ENCODE data around the gene LDB1. TPM values are rescaled to one million over a fixed set of nuclear protein-coding genes. Genes with fewer than 3 reads are reported as not detected.

The LDB1 gene
- total RNA-seq, 1 donor from 2014 or later, result 46.4 TPM

DNA sequence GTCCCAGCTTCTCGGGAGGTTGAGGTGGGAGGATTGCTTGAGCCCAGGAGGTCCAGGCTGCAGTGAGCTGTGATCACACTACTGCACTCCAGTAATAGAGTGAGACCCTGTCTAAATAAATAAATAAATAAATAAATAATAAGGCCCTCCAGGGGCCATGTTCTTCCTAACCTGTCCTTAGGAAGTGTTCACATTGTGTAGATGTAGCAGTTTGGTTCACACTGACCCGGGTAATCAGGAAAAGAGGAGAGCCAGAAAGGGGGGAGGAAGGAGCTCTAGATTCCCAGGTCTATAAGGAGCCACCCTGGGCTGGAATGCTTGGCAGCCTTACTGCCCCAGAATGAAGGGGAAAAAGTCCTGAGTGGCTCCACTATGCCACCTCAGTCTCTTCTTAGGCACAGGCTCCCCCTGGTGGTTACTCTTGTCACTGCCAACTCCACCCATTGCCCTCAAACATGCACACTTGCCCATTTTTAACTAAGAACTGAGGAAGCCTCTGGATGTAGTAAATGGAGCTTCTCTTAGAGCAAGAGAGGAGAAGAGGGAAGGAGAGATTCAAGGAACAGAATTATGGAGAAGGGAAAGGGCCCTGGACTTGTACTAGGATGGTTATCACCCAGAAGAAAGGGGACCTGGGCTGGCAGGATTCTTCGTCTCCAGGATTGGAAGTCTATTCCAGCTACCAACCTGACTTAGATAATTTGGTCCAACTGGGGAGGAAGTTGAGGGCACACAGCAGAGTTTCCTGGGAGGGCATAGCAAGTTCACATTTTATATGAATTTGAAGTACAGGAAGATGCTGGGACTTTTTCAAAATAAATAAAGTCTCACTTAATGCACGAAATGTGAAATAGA, 47.3 kb downstream of the LDB1 start:
- Histone ChIP-seq H3K4me1 (peaks cover 2% of the 10 kb centered on the region), H3F3A (ENCODE audit: low read depth) (no peaks in the 10 kb centered on the region), H3K79me2 (ENCODE audit: low read depth) (no peaks in the 10 kb centered on the region), H3K4me2 (no peak overlapping the region), H3K4me3 (no peak overlapping the region), H3K9ac (no peak overlapping the region), H3K9me3 (ENCODE audit: low read depth) (no peaks in the 10 kb centered on the region), H3K27ac (no peak overlapping the region), H2AFZ (replicated peaks) (no peak overlapping the region), H4K20me1 (ENCODE audit: low read depth) (no peaks in the 10 kb centered on the region), H3K27me3 (no peaks in the 10 kb centered on the region), H3K36me3 (no peaks in the 10 kb centered on the region)
- H3K4me1 Mint-ChIP-seq, result peaks cover 4% of the 10 kb centered on the region
- DNase-seq (ENCODE audit: low spot score), result peak; percentile 86
- peaks cover 2% of the 10 kb centered on the region for H3K36me3 Mint-ChIP-seq
- H3K27me3 Mint-ChIP-seq (ENCODE audit: insufficient read depth, low read depth), result peaks cover 7% of the 10 kb centered on the region
- TF ChIP-seq, protein P1, sequence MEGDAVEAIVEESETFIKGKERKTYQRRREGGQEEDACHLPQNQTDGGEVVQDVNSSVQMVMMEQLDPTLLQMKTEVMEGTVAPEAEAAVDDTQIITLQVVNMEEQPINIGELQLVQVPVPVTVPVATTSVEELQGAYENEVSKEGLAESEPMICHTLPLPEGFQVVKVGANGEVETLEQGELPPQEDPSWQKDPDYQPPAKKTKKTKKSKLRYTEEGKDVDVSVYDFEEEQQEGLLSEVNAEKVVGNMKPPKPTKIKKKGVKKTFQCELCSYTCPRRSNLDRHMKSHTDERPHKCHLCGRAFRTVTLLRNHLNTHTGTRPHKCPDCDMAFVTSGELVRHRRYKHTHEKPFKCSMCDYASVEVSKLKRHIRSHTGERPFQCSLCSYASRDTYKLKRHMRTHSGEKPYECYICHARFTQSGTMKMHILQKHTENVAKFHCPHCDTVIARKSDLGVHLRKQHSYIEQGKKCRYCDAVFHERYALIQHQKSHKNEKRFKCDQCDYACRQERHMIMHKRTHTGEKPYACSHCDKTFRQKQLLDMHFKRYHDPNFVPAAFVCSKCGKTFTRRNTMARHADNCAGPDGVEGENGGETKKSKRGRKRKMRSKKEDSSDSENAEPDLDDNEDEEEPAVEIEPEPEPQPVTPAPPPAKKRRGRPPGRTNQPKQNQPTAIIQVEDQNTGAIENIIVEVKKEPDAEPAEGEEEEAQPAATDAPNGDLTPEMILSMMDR (IDR thresholded peaks at IDR 0.05), result peak; percentile 98
- TF ChIP-seq EZH2phosphoT487 (IDR thresholded peaks at IDR 0.05), result no peak
- H3K4me3 Mint-ChIP-seq, result no peak overlapping the region
- H3K9me3 Mint-ChIP-seq, result no peaks in the 10 kb centered on the region
- no peak overlapping the region for H3K27ac Mint-ChIP-seq

DNA sequence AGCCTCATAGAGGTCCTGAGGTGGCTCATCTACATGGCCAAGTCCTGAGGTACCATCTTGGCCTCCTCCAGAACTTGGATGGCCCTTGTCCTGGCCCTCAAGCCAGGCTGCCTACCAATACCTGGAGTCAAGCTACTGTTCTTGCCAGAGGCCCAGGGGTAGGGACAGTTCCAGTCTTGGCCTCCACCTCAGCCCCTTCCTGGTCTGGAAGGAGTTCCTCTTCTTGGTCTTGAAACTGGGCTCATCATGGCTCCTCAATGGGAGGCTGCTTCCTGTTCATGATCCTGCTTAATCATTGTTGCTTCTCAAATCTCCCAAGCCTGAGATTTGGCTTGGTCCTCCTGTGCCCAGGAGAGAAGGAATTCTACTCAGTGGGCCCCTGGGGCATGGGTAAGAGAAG, 51.1 kb downstream of the LDB1 start:
- no peaks in the 10 kb centered on the region for H3K9me3 Mint-ChIP-seq
- peaks cover 15% of the 10 kb centered on the region for H3F3A ChIP-seq (ENCODE audit: low read depth)
- no peaks in the 10 kb centered on the region for H3K36me3 ChIP-seq
- no peaks in the 10 kb centered on the region for H3K9me3 ChIP-seq (ENCODE audit: low read depth)
- H3K4me3 Mint-ChIP-seq, result no peak overlapping the region
- H3K4me3 ChIP-seq, result no peak overlapping the region
- H4K20me1 ChIP-seq (ENCODE audit: low read depth), result peaks cover 19% of the 10 kb centered on the region
- no peak for DNase-seq (ENCODE audit: low spot score)
- peaks cover 10% of the 10 kb centered on the region for H3K4me1 ChIP-seq
- no peak overlapping the region for H3K9ac ChIP-seq
- TF ChIP-seq, protein P1 (IDR thresholded peaks at IDR 0.05), result no peak
- TF ChIP-seq EZH2 (IDR thresholded peaks at IDR 0.05), result no peak
- no peak for TF ChIP-seq EZH2phosphoT487 (IDR thresholded peaks at IDR 0.05)
- H3K27me3 Mint-ChIP-seq (ENCODE audit: insufficient read depth, low read depth), result peaks cover 11% of the 10 kb centered on the region
- no peak overlapping the region for H3K27ac ChIP-seq
- no peak overlapping the region for H3K4me2 ChIP-seq
- peaks cover 11% of the 10 kb centered on the region for H3K4me1 Mint-ChIP-seq
- H3K79me2 ChIP-seq (ENCODE audit: low read depth), result peaks cover 13% of the 10 kb centered on the region
- H2AFZ ChIP-seq (replicated peaks), result no peak overlapping the region
- peaks cover 2% of the 10 kb centered on the region for H3K36me3 Mint-ChIP-seq
- H3K27ac Mint-ChIP-seq, result no peak overlapping the region
- H3K27me3 ChIP-seq, result peaks cover 8% of the 10 kb centered on the region

DNA sequence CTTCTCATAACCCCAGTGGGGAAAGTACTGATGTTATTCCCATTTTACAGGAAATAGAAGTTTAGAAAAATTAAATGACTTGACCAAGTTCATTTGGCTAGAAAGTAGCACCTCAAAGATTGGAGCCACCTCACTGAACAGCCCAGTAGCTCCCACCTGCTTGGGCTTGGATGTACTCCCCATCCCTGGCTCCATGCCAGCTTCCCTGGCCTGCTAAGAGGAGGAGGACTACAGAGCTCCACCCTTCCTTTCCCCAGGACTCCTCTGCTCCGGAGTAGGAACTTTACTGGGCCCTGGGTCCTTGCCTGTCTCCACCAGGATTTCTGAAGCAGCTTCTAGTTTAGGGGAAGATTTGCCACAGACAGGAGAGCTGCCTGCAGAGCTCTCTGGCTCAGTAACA, 52.0 kb downstream of the LDB1 start:
- no peak overlapping the region for H3K27ac Mint-ChIP-seq
- Histone ChIP-seq H3K4me1 (peaks cover 10% of the 10 kb centered on the region), H3K79me2 (ENCODE audit: low read depth) (peaks cover 13% of the 10 kb centered on the region), H3K4me3 (no peak overlapping the region), H3K9ac (no peak overlapping the region), H3K4me2 (no peak overlapping the region), H3K36me3 (no peaks in the 10 kb centered on the region), H3K9me3 (ENCODE audit: low read depth) (no peaks in the 10 kb centered on the region), H3F3A (ENCODE audit: low read depth) (peaks cover 17% of the 10 kb centered on the region), H3K27me3 (peaks cover 13% of the 10 kb centered on the region), H4K20me1 (ENCODE audit: low read depth) (peaks cover 19% of the 10 kb centered on the region), H2AFZ (replicated peaks) (no peak overlapping the region), H3K27ac (no peak overlapping the region)
- peaks cover 11% of the 10 kb centered on the region for H3K4me1 Mint-ChIP-seq
- DNase-seq (ENCODE audit: low spot score), result no peak
- H3K4me3 Mint-ChIP-seq, result no peak overlapping the region
- no peak for TF ChIP-seq EZH2phosphoT487 (IDR thresholded peaks at IDR 0.05)
- TF ChIP-seq, protein P1 (IDR thresholded peaks at IDR 0.05), result no peak
- TF ChIP-seq EZH2 (IDR thresholded peaks at IDR 0.05), result no peak
- peaks cover 16% of the 10 kb centered on the region for H3K27me3 Mint-ChIP-seq (ENCODE audit: insufficient read depth, low read depth)
- peaks cover 2% of the 10 kb centered on the region for H3K36me3 Mint-ChIP-seq
- no peaks in the 10 kb centered on the region for H3K9me3 Mint-ChIP-seq
